GM21390 (cell line): ENCODE measurements around the gene TTK.
"Not testable (repeated sequence)": the region's sequence is repeated elsewhere in the genome, so short reads cannot be mapped to it uniquely, and the experiment has no call there.

ENCODE experiments used
- ATAC-seq: cut with Tn5 transposase; IDR thresholded peaks from one replicate; pipeline ENCODE4 v1.9.1; 2021; ENCODE audit not compliant: unreplicated experiment

The TTK gene

GRCh38 chr6:80021131-80021530 is 16.7 kb downstream of the TTK start:
- ATAC-seq: no peak

- no peak for ATAC-seq
Observed at GRCh38 chr6:80021591-80021990, 17.1 kb downstream of the TTK start.

GRCh38 chr6:80022803-80023202 is 18.4 kb downstream of the TTK start:
- ATAC-seq: no peak

GRCh38 chr6:80028589-80028988 is 24.1 kb downstream of the TTK start:
- no peak for ATAC-seq

- ATAC-seq: peak; percentile 82
Observed at GRCh38 chr6:80029470-80029869, 25.0 kb downstream of the TTK start.

GRCh38 chr6:80048220-80048619 is 43.8 kb downstream of the TTK start:
- not testable (repeated sequence) for ATAC-seq

- ATAC-seq: no peak
Observed at GRCh38 chr6:80060774-80061173, 56.3 kb downstream of the TTK start.

GRCh38 chr6:80068146-80068545 is 63.7 kb downstream of the TTK start:
- ATAC-seq: not testable (repeated sequence)

GRCh38 chr6:80070431-80070830 is 66.0 kb downstream of the TTK start:
- not testable (repeated sequence) for ATAC-seq

GRCh38 chr6:80077067-80077466 is 72.6 kb downstream of the TTK start:
- ATAC-seq: no peak

GRCh38 chr6:80088637-80089036 is 84.2 kb downstream of the TTK start:
- no peak for ATAC-seq

GRCh38 chr6:80091506-80091905 is 87.1 kb downstream of the TTK start:
- no peak for ATAC-seq
